NCI-H146 treated with DMSO at 0.1 percent for 48 hours (cell line): ENCODE measurements around the gene KLK14.
A peak's percentile ranks its signal among the peaks of the same experiment; 100 is the strongest.

Experiments used
- DNase-seq: peaks from one replicate; lab custom pipeline; 2025; ENCODE audit not compliant: unreplicated experiment; lab: John Stamatoyannopoulos, UW

The KLK14 gene

GRCh38 chr19:51089786-51090185 is 7.1 kb upstream of the KLK14 start:
- DNase-seq = no peak

- DNase-seq = no peak
These were observed 3.6 kb upstream of the KLK14 start for GRCh38 chr19:51086153-51086850.

GRCh38 chr19:51084505-51084904 is 1.8 kb upstream of the KLK14 start:
- DNase-seq = no peak

- DNase-seq = no peak
These were observed 1.1 kb upstream of the KLK14 start for GRCh38 chr19:51083783-51084182.

GRCh38 chr19:51083181-51083580 is 494 bp upstream of the KLK14 start:
- DNase-seq = no peak

- DNase-seq = no peak
These were observed 1.2 kb downstream of the KLK14 start for GRCh38 chr19:51081476-51081875.

GRCh38 chr19:51079481-51080110 is 3.1 kb downstream of the KLK14 start:
- DNase-seq = no peak

GRCh38 chr19:51078731-51079130 is 4.0 kb downstream of the KLK14 start:
- no peak for DNase-seq

- DNase-seq = no peak
These were observed 4.6 kb downstream of the KLK14 start for GRCh38 chr19:51078104-51078503.

- no peak for DNase-seq
These were observed 6.0 kb downstream of the KLK14 start for GRCh38 chr19:51076631-51077213.

- DNase-seq = no peak
These were observed 6.7 kb downstream of the KLK14 start for GRCh38 chr19:51075998-51076397.

- peak; percentile 55 for DNase-seq
These were observed 11.6 kb downstream of the KLK14 start for GRCh38 chr19:51071095-51071405.

GRCh38 chr19:51070334-51071094 is 12.2 kb downstream of the KLK14 start:
- peak; percentile 55 for DNase-seq

- no peak for DNase-seq
These were observed 16.1 kb downstream of the KLK14 start for GRCh38 chr19:51066393-51067186.

- no peak for DNase-seq
These were observed 17.3 kb downstream of the KLK14 start for GRCh38 chr19:51065221-51065960.

GRCh38 chr19:51064534-51065220 is 18.0 kb downstream of the KLK14 start, which contains the start of gene KLK13:
TSS of gene KLK13 (minus strand) at chr19:51065092. CDS start at chr19:51065067, 25 bp downstream.
- DNase-seq = no peak

- DNase-seq = no peak
These were observed 19.0 kb downstream of the KLK14 start for GRCh38 chr19:51063664-51064063.

GRCh38 chr19:51060973-51061372 is 21.7 kb downstream of the KLK14 start:
- no peak for DNase-seq

GRCh38 chr19:51060336-51060735 is 22.4 kb downstream of the KLK14 start:
- no peak for DNase-seq

GRCh38 chr19:51059715-51060114 is 23.0 kb downstream of the KLK14 start:
- DNase-seq = no peak
